GM19193 (cell line): Measurements from ENCODE around the gene NSMCE4A.

Experiments used
- POLR2A ChIP-seq: IDR thresholded peaks from 4 replicates; pipeline ENCODE4 v1.6.1; 2011; ENCODE audit not compliant: insufficient read depth, insufficient read length; ENCODE audit errors: extremely low read depth

Gene NSMCE4A

DNA sequence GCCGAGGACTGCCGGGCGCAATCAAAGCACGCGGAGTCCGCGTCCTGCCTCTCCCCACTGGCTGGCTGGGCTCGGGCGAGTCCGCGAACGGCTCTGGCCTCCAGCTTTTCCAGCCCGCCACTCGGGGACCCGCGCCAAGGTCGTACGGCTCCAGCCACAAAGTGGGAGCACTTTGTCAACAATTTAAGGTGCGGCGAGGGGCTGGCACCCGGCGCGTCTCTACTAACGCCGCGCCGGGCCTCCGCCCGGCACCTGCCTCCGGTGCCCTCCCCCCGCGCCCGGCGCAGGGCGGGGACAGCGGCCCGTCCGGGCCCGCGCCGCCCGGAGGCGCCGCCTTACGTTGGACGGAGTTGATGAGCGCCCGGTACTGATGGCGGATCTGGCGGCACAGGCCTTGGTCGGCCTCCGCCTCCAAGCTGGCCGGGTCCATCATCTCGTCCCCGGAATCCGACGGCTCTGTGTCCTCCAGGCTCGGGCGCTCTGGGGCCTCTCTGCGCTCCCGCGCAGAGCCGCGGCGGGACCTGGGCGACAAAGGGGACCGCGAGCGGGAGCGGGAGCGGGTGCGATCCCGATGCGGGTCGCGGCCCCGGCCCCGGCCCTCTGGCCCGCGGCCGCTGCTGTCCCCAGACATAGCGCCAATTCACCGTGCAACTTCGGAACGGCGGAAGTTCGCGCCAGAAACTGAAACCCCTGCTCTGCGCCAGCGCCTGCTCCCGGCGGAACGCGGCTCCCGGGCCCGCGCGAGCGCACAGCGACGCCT is at the start of gene NSMCE4A:
Gene NSMCE4A, minus strand, starts transcription at position 683 of the 760 bp plus-strand sequence. Its CDS starts 52 bp downstream, at position 631.
- TF ChIP-seq POLR2A, result peak; percentile 86

DNA sequence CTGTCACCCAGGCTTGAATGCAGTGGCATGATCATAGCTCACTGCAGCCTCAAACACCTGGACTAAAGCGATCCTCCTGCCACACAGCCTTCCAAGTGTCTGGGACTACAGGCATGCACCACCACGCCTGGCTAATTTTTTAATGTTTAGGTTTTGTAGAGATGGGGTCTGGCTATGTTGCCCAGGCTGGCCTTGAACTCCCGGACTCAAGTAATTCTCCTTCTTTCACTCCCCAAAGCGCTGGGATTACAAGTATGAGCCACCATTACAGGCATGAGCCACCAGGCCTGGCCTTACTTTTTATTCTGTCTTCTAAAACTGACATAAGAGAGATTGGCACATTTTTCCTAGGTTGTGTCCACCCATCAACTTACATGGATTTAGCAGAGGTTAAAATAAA is 47.3 kb upstream of the NSMCE4A start:
- TF ChIP-seq POLR2A, result no peak

DNA sequence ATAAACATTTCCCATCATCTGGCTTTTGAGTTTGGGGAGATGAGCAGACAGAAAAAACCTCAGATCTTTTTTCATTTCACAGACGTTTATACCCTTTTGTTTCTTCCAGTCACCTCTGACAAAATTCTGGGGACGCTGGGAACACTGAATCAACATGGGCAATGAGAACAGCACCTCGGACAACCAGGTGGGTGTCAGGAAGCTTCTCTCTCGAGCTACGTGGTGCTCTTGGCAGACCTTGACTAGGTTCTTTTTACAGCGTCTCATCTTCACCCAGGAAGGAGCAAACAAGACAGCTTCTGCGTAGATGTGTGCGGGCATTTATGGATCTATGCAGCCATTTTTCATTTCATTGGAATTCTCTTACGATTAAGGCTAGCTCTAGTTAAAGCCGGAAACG is 46.8 kb upstream of the NSMCE4A start:
- TF ChIP-seq POLR2A, result no peak

GRCh38 chr10:122021379-122021778 is 46.4 kb upstream of the NSMCE4A start:
- TF ChIP-seq POLR2A, result no peak

GRCh38 chr10:122020226-122020625 is 45.2 kb upstream of the NSMCE4A start:
- TF ChIP-seq POLR2A, result no peak

DNA sequence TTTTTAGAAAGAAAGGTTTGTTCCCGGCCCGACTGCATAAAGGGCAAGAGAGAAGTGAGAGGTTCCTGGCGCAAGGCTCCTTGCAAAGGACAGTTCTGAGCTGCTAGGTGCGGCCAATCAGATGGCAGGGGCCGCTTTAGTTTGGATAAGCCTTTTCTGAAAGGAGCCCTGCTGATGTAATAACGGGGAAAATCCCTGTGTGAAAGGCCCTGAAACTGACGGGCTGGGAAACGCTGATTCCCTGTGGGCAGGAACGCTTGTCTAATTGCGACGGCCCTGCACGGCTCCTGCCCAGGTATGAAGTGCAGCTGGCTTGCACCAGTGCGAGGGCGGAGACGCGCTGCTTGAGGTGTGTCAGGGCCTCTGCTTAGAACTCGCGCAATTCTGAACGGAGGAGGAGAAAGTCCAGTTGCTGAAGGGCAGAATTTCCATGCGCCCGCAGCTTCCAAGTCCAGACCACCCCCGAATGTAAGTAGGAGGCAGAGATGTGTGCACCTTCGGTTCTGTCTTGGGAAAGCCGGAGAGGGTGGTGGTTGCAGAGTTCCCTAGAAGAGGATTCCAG is 44.5 kb upstream of the NSMCE4A start:
- no peak for TF ChIP-seq POLR2A

DNA sequence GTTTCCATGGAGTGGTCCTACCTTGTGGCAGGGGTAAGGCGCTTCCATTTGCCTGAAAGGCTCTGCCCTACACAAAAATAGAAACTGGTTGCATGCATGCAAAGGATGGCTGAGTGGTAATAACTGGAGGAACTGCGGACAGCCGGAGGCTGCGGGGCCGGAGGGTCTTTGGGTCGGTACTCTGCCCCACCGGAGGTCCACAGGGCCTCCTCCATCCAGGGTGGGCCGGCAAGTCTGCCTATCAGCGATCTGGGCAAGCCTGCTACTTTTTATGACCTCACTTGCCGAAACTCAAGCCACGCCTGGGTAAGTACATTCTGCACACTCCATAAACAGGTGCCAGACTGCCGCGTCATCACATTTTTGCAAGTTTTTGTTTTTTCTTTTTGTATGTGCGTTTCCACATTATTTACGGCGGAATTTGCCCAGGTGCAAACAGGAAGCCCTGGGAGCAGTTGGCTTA is 44.0 kb upstream of the NSMCE4A start:
- TF ChIP-seq POLR2A, result no peak

- no peak for TF ChIP-seq POLR2A
These were observed 43.5 kb upstream of the NSMCE4A start for GRCh38 chr10:122018491-122018890.

- TF ChIP-seq POLR2A, result no peak
These were observed 39.7 kb upstream of the NSMCE4A start for GRCh38 chr10:122014652-122015248.

DNA sequence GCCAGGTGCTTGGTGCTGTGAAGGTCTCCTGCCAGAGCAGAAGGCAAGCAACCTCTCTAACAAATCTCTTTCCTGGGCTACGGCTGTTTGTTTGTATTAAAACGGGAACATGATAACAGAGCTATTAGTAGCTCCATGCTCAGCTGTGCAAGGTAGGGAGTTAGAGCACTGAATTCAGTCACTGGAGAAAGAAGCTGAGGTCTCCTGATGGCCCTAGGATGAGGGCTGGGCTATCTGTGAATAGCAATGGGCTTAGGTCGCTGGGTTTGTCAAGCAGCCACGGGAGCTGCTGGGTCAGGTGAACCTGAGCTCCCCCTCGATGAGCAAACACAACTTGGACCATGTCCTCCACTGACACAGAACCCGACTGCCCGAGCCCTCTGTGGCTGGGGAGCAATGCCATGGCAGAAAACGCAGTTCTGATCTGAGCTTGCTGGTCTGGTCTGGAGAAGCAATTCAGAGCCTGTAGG is 38.3 kb upstream of the NSMCE4A start:
- TF ChIP-seq POLR2A, result no peak

- no peak for TF ChIP-seq POLR2A
These were observed 37.7 kb upstream of the NSMCE4A start for GRCh38 chr10:122012731-122013130.

DNA sequence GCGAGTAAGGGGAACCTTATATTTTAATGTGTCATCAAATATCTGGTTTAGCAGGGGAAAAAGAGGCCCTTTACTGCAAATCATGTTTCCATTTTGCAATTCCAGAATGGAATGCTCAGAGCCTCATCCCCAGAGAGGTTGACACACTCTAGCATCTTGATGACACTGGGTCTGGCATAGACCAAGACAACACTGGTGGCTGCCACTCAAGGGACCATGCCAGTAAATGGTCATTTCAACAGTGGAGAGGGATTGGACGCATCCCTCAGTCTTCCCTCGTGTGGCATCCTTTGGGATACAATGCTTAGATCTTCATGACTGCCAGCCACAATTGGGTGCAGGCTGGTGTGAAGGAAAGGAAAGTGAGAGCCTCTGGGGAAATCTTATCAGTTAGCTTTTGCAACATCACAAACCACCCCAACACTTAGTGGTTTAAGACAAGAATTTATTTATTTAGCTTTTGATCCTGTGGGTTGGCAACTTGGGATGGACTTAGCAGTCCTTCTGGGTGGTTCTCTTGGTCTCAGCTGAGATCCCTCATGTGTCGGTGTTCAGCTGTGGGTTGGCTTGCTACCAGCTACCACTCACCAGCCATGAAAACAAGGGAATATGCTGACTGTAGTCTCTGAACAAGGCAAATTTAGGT is 35.5 kb upstream of the NSMCE4A start:
- no peak for TF ChIP-seq POLR2A

- no peak for TF ChIP-seq POLR2A
These were observed 32.4 kb upstream of the NSMCE4A start for GRCh38 chr10:122007415-122007814.

DNA sequence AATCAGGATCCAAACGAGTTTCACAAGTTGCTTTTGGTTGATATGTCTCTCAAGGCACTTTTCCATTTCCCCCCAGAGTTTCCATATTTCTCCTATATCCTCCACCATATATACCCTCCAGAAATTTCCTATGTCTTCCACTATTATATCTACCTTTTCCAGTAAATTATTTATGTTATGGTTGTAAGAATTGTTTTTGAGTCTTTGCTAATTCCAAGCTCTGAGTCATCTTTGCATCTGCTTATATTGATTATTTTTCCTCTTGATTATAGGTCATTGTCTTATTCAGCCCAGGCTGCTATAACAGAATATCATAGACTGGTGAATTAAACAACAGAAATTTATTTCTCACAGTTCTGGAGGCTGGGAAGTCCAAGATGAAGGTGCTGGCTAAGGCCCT is 26.7 kb upstream of the NSMCE4A start:
- no peak for TF ChIP-seq POLR2A

DNA sequence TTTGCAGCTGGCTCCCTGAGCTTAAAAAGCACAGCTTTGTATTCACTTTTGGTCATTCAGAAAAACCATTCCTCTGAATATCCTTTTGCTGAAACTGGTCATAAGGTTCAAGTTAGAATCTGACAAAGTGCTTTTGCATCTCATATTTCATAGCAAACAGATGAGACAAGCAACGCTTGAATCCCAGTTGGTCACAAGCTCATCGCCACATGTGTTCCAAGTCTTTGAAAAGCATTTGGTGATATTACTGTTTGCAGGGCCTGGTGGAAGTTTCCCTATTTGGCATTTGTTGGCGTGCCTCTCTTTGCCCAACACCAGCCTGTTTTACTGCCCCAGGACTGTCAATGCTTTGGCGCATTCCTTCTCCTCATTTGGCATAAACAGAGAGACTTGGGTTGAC is 24.3 kb upstream of the NSMCE4A start:
- no peak for TF ChIP-seq POLR2A

- no peak for TF ChIP-seq POLR2A
These were observed 23.4 kb upstream of the NSMCE4A start for GRCh38 chr10:121998462-121998861.

GRCh38 chr10:121994429-121994941 is 19.5 kb upstream of the NSMCE4A start:
- TF ChIP-seq POLR2A, result no peak
